NCI-H510A treated with DMSO at 0.1 percent for 48 hours (cell line): ENCODE data around the gene WDTC1.
A peak's percentile ranks its signal among the peaks of the same experiment; 100 is the strongest.

ENCODE experiments used
- DNase-seq: peaks from one replicate; lab custom pipeline; 2025; lab: John Stamatoyannopoulos, UW

The WDTC1 gene

GRCh38 chr1:27335506-27336422 lies 101.3 kb downstream of the WDTC1 start:
- DNase-seq, result no peak

GRCh38 chr1:27336756-27337155 lies 102.3 kb downstream of the WDTC1 start:
- no peak for DNase-seq

GRCh38 chr1:27338751-27339150 lies 104.3 kb downstream of the WDTC1 start:
- no peak for DNase-seq

- no peak for DNase-seq
Observed at GRCh38 chr1:27339213-27339612, 104.8 kb downstream of the WDTC1 start.

GRCh38 chr1:27341525-27342252 lies 107.3 kb downstream of the WDTC1 start, which contains the start of gene SYTL1:
TSS of gene SYTL1 (plus strand) at chr1:27342022. CDS start at chr1:27345335, 3,313 bp downstream.
- DNase-seq, result peak; percentile 61

- DNase-seq, result no peak
Observed at GRCh38 chr1:27342391-27342777, 108.0 kb downstream of the WDTC1 start.

- peak; percentile 77 for DNase-seq
Observed at GRCh38 chr1:27342778-27343638, 108.6 kb downstream of the WDTC1 start.

- no peak for DNase-seq
Observed at GRCh38 chr1:27343639-27344025, 109.2 kb downstream of the WDTC1 start.

DNA sequence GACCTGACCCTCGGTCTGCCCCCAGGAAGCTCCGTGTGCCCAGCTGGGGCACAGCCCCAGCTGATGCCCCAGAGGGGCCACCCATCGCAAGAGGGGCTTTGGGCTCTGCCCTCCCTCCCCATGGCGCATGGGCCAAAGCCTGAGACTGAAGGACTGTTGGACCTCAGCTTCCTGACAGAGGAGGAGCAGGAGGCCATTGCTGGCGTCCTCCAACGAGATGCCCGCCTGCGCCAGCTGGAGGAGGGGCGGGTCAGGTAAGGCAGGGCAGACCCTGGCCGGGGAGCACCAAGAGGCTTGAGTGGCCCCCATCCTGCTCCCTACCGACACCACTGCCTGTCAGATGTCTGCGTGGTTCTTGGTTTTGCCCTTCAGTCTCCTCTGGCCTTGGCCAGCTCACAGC lies 110.8 kb downstream of the WDTC1 start:
- DNase-seq, result no peak

DNA sequence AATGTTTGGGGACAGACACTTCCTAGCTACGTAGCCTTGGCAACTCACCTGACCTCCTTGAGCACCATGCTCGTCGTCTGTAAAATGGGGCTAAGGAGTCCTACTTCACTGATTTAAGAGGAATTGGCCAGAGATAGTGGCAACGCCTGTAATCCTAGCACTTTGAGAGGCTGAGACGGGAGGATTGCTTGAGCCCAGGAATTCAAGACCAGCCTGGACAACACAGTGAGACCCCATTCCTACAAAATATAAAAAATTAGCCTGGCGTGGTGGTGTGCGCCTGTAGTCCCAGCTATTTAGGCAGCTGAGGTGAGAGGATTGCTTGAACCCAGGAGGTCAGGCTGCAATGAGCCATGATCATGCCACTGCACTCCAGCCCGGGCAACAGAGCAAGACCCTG lies 111.9 kb downstream of the WDTC1 start:
- no peak for DNase-seq

- no peak for DNase-seq
Observed at GRCh38 chr1:27346991-27347624, 112.7 kb downstream of the WDTC1 start.

GRCh38 chr1:27348861-27349783 lies 114.7 kb downstream of the WDTC1 start:
- DNase-seq, result peak; percentile 74

DNA sequence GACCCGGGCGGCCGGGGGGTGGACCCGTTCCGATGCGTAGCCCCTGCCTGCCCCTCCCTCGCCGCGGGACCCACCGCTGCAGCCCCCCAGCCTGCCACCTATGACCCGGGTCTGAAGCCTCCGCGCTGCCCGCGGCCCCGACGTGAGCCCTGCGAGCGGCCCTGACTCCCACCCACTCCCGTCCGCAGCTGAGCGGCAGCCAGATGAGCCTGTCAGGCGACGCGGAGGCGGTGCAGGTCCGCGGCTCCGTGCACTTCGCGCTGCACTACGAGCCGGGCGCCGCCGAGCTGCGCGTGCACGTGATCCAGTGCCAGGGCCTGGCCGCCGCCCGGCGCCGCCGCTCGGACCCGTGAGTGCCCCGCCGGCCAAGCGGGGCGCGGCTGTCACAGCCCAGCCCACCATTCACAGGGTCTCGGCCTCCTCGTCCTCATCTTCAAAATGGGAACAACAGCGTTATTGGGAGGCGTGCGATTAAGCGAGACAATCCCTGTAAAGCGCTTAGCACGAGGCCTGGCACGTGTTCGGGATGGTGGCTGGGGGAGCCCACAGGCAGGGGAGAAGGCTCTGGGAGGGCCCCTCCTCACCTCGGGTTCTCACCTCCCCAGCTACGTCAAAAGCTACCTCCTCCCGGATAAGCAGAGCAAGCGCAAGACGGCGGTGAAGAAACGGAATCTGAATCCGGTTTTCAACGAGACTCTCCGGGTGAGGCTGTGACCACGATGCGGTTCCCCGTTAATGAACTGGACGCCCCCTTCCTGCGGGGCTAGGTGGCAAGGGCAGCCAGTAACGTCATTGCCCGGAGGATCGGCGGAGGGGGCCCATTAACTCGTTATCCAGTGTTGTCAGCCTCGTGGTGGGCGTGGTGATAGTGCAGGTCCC lies 115.6 kb downstream of the WDTC1 start:
- DNase-seq, result peak; percentile 57

DNA sequence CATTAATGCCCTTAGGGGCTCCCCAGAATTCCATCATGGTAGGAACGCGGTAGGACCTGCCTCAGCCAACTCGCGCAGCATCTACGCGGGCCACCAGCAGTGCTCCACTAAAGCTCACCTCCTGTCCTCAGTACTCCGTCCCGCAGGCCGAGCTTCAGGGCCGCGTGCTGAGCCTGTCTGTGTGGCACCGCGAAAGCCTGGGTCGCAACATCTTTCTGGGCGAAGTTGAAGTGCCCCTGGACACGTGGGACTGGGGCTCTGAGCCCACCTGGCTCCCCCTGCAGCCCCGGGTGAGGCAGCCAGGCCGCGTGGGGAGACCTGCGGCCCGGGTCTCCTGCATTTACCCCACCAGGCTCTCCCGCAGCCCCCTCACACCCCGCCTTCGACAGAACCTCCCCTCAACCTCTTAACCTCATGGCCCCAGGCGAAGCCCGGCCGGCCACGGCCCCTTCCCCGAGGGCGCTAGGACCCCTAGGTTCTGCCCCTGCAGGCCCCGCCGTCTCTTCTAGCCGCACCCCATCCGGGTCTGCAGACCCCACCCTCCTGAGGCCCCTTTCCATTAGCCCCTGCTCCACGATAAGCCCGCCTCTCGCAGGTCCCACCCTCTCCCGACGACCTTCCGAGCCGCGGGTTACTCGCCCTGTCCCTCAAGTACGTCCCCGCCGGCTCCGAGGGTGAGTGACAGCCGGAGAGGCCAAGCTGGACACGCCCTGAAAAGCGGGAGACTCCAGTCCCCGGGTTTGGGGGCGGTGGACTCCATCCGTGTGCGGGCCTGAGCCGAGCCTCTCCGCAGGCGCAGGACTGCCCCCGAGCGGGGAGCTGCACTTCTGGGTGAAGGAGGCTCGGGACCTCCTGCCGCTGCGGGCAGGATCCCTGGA lies 116.5 kb downstream of the WDTC1 start:
- no peak for DNase-seq

DNA sequence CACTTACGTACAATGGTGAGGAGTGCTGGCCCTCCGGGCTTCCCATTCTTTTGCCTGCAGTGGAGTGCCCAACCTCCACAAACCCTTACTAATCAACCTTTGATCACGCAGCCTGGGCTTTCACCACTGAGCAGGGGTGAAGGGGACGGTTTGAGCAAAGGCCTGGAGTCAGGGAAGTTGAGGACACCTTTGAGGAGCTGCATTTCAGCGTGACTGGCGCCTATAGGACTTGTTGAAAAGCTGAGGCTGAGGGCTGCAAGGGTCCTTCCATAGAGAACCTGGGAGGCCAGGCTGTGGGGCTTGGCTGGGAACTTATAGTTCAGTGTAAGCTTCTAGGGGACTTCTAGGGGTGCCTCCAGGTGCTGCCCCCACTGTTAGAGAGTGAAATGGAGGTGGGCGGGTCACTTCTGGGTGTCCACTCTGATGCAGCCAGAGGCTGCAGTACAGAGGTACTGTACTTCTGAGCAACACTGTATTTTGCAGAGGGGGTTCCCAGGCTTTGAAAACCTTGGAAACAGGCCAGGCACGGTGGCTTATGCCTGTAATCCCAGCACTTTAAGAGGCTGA lies 117.2 kb downstream of the WDTC1 start:
- no peak for DNase-seq

DNA sequence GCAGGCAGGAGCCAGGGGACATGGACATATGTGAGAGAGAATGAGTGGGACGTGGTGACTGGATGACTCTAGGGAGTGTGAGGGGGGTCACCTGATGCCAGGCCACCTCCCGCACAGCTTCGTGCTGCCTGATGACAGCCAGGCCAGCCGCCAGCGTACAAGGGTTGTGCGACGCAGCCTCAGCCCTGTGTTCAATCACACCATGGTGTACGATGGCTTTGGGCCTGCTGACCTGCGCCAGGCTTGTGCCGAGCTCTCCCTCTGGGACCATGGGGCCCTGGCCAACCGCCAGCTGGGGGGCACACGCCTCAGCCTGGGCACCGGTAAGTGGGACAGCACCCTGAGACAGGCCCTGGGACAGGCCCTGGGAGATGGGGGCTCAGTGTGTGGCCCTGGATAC lies 118.7 kb downstream of the WDTC1 start:
- no peak for DNase-seq

- no peak for DNase-seq
Observed at GRCh38 chr1:27353629-27354028, 119.2 kb downstream of the WDTC1 start.

DNA sequence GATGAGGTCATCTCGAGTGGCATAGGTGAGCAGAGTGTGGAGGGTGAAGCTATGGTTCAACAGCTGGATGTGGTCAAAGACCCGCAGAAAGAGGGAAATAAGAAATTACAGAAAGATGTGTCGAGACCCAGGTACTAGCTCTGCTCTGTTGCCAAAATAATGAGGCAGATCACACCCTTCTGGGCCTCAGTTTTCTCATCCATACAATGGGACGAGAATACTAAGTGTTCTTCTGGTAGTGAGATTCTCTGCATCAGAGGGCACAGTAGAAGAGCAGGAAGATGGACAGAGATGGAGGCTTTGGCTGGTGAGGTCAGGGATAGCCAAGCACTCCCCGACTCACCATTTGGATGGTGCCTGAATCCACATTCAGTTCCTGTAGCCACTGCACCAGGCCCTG lies 121.3 kb downstream of the WDTC1 start:
- no peak for DNase-seq
